ENCODE data around the gene ST3GAL4. TPM values are rescaled to one million over a fixed set of nuclear protein-coding genes. Genes with fewer than 3 reads are reported as not detected.

The ST3GAL4 gene
- polyA plus RNA-seq, 1 donor (not counting 4 experiments of a cell fraction or from before 2014, with no cell fraction given) = 24.6 TPM

DNA sequence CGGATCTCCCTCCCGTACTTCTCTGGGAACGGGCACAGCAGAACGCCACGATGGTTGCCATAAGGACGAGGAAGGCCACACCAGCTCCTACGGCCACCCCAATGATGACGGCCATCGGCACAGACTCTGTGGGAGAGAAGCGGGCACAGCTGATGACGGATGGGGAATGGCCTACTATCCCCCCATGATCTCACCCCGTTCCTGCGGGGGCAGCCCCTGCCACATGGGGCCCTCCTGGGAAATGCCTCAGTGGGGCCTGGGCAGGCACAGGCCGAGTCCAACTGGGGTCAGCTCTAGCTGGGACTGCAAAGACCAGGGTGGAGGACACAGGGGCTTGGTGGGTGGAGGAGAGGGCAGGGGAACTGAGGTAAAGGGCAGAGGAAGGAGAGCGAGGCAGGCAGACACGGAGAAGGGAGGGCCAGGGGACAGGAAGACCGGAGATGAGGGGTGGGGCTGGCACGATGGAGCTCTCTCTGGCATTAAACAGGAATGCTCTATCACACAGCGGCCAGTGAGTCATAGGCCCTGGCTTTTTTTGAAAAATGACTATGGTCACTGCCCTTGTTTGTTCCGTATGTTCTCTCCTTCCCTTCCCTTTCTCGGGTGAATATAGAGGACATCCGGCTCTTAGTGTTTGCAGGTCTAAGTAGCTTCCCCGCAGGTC lies 76.0 kb downstream of the ST3GAL4 start:
- Histone ChIP-seq H3K9me1 (ENCODE audit: control insufficient read depth, extremely low read depth, insufficient read depth, low read length) (no peaks in the 10 kb centered on the region), H3K9me3 (ENCODE audit: control insufficient read depth, low read depth, low read length) (no peaks in the 10 kb centered on the region), H3K36me3 (ENCODE audit: control insufficient read depth in 2 of 2, extremely low read depth in 1 of 2, insufficient read depth in 2 of 2, low read length in 2 of 2) (no peaks in the 10 kb centered on the region), H3K4me3 (ENCODE audit: control insufficient read depth in 2 of 3, extremely low read depth in 1 of 3, insufficient read depth in 2 of 3, low read depth in 1 of 3, low read length in 3 of 3) (no peak overlapping the region), H3K4me1 (ENCODE audit: control insufficient read depth, extremely low read depth, insufficient read depth, low read length) (no peaks in the 10 kb centered on the region), H3K9ac (ENCODE audit: control insufficient read depth, extremely low read depth, insufficient read depth, low read length) (no peak overlapping the region), H3K27me3 (ENCODE audit: control insufficient read depth, extremely low read depth, insufficient read depth, low read length) (no peaks in the 10 kb centered on the region), H2AFZ (ENCODE audit: control insufficient read depth, low read length) (no peak overlapping the region), H3K79me2 (ENCODE audit: control insufficient read depth, insufficient read depth, low read length) (no peaks in the 10 kb centered on the region), H4K20me1 (ENCODE audit: control insufficient read depth, extremely low read depth, insufficient read depth, low read length) (no peaks in the 10 kb centered on the region), H3K27ac (ENCODE audit: control insufficient read depth, insufficient read depth, low read length) (no peak overlapping the region), H3K4me2 (ENCODE audit: control insufficient read depth, extremely low read depth, insufficient read depth, low read depth, low read length) (no peak overlapping the region)
- DNase-seq (ENCODE audit: low read depth, low spot score) = no peak
- no peak for FAIRE-seq
- TF ChIP-seq, protein P1, sequence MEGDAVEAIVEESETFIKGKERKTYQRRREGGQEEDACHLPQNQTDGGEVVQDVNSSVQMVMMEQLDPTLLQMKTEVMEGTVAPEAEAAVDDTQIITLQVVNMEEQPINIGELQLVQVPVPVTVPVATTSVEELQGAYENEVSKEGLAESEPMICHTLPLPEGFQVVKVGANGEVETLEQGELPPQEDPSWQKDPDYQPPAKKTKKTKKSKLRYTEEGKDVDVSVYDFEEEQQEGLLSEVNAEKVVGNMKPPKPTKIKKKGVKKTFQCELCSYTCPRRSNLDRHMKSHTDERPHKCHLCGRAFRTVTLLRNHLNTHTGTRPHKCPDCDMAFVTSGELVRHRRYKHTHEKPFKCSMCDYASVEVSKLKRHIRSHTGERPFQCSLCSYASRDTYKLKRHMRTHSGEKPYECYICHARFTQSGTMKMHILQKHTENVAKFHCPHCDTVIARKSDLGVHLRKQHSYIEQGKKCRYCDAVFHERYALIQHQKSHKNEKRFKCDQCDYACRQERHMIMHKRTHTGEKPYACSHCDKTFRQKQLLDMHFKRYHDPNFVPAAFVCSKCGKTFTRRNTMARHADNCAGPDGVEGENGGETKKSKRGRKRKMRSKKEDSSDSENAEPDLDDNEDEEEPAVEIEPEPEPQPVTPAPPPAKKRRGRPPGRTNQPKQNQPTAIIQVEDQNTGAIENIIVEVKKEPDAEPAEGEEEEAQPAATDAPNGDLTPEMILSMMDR (optimal IDR thresholded peaks at IDR 0.05 in 1 of 3, IDR thresholded peaks at IDR 0.05 in 1 of 3, conservative IDR thresholded peaks at IDR 0.05 in 1 of 3; ENCODE audit: extremely low read depth in 1 of 3, insufficient read depth in 2 of 3, low read length in 3 of 3) = no peak
- TF ChIP-seq EZH2 (IDR thresholded peaks at IDR 0.05; ENCODE audit: low read length) = no peak
- dilution Hi-C loops (cut with MboI; ENCODE audit: extremely low pct_ligation_motif_present, low sequenced_read_pairs) = no loop called here

DNA sequence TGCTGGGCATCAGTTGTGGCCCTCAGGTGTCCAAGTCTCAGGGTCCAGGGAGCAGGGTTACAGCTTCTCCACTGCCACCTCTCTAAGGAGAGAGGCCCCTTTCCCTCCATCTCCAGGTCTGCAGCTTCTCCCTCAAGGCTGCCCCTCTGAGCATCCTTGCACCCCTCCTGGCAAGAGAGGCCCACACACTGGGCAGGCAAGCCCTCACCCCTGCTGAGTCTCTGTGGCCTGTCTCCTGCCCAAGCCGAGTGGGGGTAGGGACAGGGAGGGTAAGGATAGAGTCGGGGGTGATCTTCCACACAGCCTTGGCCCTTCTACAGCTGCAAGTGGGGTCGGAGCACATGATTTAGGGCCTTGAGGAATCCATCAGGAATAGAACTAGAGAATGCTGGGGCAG lies 76.6 kb downstream of the ST3GAL4 start:
- TF ChIP-seq, protein P1 (optimal IDR thresholded peaks at IDR 0.05 in 1 of 3, IDR thresholded peaks at IDR 0.05 in 1 of 3, conservative IDR thresholded peaks at IDR 0.05 in 1 of 3; ENCODE audit: extremely low read depth in 1 of 3, insufficient read depth in 2 of 3, low read length in 3 of 3) = no peak
- no peak for TF ChIP-seq EZH2 (IDR thresholded peaks at IDR 0.05; ENCODE audit: low read length)
- Histone ChIP-seq H3K27ac (ENCODE audit: control insufficient read depth, insufficient read depth, low read length) (no peak overlapping the region), H3K9me3 (ENCODE audit: control insufficient read depth, low read depth, low read length) (no peaks in the 10 kb centered on the region), H3K9ac (ENCODE audit: control insufficient read depth, extremely low read depth, insufficient read depth, low read length) (no peak overlapping the region), H3K79me2 (ENCODE audit: control insufficient read depth, insufficient read depth, low read length) (no peaks in the 10 kb centered on the region), H3K36me3 (ENCODE audit: control insufficient read depth in 2 of 2, extremely low read depth in 1 of 2, insufficient read depth in 2 of 2, low read length in 2 of 2) (no peaks in the 10 kb centered on the region), H3K4me2 (ENCODE audit: control insufficient read depth, extremely low read depth, insufficient read depth, low read depth, low read length) (no peak overlapping the region), H3K4me3 (ENCODE audit: control insufficient read depth in 2 of 3, extremely low read depth in 1 of 3, insufficient read depth in 2 of 3, low read depth in 1 of 3, low read length in 3 of 3) (no peak overlapping the region), H4K20me1 (ENCODE audit: control insufficient read depth, extremely low read depth, insufficient read depth, low read length) (no peaks in the 10 kb centered on the region), H3K27me3 (ENCODE audit: control insufficient read depth, extremely low read depth, insufficient read depth, low read length) (no peaks in the 10 kb centered on the region), H3K9me1 (ENCODE audit: control insufficient read depth, extremely low read depth, insufficient read depth, low read length) (no peaks in the 10 kb centered on the region), H3K4me1 (ENCODE audit: control insufficient read depth, extremely low read depth, insufficient read depth, low read length) (no peaks in the 10 kb centered on the region), H2AFZ (ENCODE audit: control insufficient read depth, low read length) (no peak overlapping the region)
- dilution Hi-C loops (cut with MboI; ENCODE audit: extremely low pct_ligation_motif_present, low sequenced_read_pairs) = no loop called here
- no peak for DNase-seq (ENCODE audit: low read depth, low spot score)
- no peak for FAIRE-seq
